EH (cell line): Measurements from ENCODE around the gene RNF13.

Experiments used
- DNase-seq: peaks from one replicate; pipeline ENCODE4 v3.0.0-alpha.2; 2015; ENCODE audit warnings: low read depth

Gene RNF13, protein sequence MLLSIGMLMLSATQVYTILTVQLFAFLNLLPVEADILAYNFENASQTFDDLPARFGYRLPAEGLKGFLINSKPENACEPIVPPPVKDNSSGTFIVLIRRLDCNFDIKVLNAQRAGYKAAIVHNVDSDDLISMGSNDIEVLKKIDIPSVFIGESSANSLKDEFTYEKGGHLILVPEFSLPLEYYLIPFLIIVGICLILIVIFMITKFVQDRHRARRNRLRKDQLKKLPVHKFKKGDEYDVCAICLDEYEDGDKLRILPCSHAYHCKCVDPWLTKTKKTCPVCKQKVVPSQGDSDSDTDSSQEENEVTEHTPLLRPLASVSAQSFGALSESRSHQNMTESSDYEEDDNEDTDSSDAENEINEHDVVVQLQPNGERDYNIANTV

DNA sequence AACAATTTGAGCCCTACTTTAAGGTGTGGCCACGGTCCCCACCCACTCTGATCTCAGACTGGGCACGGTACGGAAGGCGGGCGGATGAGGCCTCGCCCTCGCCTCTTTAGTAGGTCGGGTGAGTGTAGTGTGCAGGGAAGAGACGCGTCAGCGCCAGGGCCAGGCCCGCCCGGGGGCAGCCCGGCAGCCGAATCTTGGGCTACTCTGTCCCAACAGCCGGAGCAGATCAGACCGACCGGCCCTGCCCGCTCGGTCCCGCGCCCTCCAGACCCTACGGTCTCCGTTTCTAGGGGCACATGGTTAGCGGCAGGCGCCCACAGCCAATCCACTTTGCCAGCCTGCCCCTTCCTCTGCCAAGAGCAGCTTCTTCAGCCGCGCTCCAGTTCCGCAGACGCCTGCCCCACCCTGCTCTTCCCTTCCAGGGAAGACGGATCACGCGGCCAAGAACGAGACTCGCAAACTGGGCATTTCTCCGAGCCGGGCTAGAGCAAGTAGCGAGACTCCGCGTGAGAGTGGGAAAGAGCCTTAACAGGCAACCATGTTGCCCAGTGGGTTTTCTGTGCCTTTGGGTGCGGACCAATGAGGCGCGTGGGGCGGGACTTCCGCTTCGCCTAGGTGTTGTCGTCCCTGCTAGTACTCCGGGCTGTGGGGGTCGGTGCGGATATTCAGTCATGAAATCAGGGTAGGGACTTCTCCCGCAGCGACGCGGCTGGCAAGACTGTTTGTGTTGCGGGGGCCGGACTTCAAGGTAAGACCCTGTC, at the start of gene RNF13:
Gene RNF13, plus strand, starts transcription at position 610 of the 761 bp plus-strand sequence. CDS start 32,812 bp downstream, outside the sequence.
- DNase-seq, result peak; percentile 96

DNA sequence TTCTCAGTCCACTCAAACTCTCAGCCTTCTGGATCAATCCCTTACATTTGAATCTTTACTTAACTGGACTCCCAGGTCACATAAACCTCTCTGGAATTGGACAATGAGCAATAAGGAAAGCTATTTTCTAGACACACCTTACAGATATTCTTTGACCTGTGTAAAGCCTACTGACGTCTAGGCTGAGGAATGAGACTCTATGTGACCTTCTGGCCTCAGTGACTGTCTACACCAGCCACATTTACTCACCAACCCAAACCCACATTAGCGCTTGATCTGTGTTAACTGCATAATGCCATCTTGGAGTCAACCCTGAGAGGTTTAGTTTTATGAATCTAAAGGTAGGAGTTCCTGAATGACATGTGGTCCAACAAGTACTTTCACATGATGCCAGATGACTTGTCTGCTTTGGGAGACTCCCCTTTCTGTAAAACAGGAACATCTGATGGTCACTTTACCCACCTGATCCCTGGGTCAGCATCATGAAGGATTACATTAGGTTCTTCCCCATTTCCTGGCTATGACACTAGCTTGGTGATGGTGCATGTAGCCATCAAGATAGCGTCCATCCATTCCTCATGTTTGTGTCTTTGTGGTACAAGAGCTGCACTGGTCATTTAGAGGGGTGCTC, 49.3 kb upstream of the RNF13 start:
- DNase-seq, result no peak

DNA sequence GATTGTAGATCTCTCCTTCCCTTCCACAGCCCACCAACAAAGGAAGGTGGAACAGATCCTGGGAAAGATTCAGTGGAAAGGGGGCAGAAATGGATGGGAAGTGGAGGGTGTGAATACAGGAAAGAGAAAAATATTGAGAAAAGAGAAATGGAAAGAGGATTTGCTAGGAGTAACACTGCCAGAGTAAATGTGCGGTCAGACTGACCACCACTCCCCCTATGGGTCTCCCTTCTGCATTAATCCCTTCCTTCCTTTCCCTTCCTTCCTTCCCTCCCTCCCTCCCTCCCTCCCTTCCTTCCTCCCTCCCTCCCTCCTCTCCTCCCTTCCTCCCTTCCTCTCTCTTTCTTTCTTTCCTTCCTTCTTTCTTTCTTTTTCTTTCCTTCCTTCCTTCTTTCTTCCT, 48.7 kb upstream of the RNF13 start:
- DNase-seq, result no peak

DNA sequence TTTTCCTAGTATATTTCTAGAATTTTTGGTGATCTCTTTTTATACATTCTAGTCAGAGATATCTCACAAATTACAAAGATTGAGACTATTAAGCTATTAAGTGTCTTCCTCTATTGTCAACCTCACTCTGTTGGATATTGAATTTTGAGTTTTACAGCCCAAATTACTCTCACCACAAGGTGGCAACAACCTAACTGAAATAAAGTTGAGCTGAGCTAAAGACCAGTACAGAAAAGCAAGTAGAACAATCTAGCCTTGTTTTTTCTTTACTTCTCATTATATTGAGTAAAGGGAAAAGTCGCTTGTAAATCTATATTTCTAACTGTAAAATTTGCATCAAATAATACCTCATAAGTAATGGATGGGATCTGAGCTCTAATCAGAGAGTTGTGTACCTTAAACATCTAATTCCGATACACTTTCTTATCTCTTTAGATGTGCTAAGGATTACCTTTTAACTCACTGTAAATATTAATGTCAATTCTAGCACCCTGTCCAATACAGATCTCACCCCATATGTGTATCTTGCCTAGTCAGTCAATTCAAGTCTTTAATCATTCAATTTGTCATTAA, 47.2 kb upstream of the RNF13 start:
- peak; percentile 58 for DNase-seq

DNA sequence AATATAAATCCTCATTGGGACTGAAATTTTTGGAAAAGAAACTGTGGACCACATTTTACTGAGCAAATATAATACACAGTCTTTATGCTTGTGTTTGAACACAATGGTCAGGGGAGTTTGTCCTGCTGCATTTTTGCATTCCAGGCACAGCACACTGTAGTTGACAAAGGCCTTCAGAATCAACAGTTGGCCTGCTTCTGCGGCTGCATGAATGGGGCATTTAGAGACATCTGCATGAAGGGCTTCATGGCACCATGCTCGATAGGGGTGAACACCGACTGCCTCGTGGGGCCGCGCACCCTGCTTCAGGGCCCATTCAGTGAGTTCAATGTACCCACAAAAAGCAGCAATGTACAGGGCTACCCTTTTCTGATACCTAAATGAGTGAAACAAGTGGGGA, 45.3 kb upstream of the RNF13 start:
- DNase-seq, result no peak

DNA sequence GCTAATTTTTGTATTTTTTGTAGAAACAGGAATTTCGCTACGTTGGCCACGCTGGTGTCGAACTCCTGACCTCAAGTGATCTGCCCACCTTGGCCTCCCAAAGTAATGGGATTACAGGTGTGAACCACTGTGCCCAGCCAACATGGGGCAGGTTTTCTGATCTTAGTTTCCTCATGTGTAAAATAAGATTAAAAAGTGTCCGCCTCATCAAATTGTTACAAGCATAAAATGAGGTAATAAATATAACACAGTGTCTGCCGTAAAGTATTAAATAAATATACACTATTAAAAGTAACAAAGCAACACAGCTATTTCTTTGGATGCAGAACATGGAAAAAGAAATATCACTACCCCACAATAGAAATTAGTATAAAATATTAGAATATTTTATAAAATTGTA, 44.3 kb upstream of the RNF13 start:
- no peak for DNase-seq

DNA sequence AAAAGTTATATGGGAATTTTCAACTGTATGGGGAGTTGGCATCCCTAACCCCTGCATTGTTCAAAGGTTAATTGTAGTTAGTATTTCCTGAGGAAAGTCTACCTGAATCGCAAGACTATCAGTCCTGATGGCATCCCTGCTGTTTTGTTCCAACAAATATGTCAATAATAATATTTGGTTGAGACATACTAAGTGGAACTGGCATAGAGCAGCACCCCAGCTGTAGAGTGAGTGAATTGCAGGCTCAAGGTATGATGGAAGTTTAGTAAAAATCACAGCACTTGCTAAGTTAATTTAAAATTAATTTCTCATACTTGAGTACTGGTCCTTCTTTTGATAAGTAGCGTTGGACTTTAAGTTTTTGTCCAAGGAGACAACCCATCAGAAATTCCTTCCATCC, 42.8 kb upstream of the RNF13 start:
- no peak for DNase-seq

DNA sequence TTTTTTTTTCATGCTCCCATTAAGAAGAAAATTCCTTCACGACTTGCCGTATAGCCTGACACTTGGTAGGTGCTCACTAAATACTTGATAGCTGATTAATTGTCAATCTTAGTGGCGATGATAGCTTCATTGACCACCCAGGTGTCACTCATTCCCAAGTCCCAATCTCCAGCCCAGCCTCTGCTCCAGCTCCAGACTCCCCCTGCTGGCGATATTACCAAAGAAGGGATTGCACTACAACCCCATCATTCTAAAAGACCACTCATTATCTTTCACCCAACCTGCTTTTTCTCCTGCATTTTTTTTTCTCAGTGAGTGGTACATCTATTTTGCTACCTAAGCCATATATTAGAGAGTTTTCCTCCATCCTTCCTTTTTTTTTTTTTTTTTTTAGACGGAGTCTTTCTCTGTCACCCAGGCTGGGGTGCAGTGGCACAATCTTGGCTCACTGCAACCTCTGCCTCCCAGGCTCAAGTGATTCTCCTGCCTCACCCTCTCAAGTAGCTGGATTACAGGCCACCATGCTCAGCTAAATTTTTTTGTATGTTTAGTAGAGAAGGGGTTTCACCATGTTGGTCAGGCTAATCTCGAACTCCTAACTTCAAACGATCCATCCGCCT, 41.3 kb upstream of the RNF13 start:
- peak; percentile 54 for DNase-seq

DNA sequence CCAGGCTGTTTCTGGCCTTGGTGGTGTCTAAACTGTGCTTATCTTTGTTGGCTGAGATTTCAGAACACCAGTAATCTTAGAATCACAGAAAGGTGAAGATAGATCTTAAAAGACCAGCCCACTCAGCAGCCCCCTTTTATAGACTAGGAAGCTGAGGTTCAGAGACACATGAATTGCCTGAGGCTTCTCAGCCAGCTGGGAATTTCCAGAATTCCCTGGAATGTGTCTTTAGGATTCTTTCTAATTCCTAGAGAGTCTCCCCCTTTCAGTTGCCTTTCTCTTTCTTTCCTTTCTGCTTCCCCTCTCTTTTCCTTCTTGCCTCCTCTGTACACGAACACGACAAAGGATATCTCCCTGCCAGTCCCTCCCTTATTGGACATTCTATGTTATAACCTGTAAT, 40.2 kb upstream of the RNF13 start:
- peak; percentile 25 for DNase-seq

DNA sequence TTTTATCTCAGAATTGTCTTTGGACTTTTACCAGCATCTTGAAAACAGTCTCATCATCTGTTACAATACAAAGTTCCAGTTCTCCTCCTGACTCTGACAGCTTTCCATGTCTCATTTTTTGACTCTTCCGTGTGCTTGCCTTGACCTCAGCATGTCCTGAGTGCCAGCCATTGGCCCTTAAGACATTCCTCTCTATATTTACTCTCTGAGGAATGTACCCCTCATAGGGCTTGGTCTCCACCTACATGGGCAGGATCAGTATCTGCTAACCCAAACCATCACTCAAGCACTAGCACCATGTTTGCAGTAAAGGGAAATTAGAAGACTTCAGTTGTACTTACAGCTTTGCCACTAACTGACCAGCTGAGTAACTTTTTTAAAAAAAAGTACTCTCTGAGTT, 36.8 kb upstream of the RNF13 start:
- no peak for DNase-seq

DNA sequence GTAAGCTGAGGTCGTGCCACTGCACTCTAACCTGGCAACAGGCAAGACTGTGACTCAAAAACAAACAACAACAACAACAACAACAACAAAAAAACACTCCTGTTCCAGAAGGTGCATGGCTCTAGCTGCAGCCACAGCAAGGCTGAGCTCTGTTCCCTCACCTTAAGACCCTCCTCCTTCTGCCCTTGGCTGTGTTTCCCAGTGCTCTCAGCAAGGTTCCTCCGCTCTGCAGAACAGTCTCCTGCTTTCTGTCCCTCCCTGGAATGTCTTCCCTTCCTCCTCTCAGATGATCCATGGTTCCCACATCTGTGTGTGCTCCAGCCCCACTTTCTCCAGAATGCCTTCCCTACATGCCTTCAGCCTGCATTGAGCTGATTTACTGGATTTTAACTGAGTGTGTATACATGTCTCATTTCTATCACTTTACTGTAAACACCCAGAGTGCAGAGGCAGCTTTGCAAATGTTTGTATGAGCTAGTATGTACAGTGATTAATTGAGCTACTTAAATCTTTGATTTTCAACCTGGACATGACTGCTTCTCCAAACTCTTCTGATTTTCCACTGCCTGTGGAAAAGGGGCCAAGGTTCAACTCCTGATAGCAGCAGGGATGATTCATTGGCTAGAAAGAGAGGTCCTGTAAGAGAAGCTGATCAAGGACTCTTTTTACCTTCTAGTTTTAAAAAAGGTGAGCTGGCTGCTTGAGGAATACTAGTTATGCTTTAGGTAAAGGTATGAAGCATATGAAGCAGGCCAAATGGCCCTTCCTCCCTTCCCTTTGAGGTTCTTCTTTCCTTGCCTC, 35.4 kb upstream of the RNF13 start:
- no peak for DNase-seq

DNA sequence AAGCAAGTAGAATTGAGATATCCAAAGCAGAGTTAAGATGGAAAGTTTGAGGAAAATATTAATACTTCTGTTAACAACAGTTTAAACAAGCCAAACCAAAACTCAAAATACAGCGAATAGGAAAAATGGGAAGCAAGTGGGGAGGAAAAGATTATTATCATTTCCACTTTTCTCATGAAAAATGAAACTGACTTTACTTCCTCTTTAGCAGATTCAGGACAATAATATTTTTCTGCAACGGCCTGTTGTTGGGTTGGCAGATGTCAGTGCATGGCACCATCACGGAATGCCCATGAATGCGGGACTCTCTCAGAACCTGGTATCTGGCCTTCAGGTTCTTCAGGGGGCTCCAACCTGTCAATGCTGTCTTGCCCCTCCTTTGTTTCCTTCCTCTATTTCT, 31.8 kb upstream of the RNF13 start:
- no peak for DNase-seq

DNA sequence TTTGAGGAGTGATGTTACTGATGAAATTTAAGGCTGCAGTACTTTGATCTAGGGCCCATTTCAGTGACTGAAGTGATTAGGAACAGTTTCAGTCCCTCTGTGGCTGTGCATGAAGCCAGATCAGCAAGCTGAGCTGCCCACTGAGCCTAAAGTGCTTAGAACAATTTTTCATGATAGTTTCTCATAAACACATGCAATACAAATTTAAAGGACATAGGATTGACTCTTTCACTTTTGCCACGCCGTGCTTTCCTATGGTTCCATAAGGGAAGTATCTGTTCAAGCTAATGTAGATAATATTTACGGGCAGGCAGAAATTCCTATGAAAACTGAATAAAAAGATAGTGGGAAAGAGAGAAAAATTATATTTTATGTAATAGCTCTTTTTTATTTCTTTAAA, 31.3 kb upstream of the RNF13 start:
- no peak for DNase-seq

DNA sequence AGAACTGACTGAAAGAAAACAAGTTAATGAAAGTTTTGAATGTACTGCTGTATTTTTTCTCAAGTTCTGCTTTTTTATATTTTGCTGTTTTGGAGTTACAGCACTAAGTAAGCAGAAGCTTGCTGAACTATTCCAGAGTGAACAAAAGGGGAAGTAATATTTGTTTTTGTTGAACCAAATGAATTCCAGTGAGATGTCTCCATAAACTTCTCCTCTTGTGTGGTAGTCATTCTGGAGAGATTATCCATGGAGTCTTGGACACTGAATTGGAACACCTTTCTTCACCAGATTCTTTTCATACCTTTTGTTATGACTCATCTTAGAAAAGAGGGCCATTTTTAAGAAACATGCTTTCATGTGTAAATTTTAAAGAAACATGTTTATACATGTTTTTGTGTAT, 29.4 kb upstream of the RNF13 start:
- peak; percentile 87 for DNase-seq

DNA sequence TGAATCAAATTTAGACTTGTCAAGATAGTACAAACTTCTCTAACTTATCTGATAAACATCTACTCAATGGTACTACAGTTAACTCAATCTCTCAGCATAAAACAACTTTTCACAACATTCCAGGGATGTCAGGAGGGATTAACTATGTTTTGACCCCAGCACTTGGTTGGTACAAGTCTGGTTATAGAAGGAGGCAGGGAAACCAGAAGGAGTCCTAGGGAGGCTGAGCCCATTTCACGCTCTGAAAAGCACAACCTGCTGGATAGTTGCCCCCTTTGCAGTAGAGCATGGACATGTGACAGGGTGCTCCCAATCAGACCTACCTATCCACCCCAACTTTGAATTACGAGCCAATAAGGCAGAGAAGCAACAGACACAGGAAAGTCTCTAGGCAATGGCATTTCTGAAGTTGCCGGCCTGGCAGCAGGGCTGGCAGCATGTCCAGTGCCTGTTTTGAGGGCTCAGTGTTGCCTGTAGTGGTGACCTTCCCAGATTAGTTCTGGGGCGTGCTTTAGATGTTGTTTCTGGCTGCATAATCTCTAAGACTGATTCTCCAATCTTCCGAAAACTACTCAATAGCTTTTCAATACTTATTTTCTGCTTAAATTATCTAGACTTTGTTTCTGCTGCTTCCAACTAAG, 28.8 kb upstream of the RNF13 start:
- peak; percentile 67 for DNase-seq

DNA sequence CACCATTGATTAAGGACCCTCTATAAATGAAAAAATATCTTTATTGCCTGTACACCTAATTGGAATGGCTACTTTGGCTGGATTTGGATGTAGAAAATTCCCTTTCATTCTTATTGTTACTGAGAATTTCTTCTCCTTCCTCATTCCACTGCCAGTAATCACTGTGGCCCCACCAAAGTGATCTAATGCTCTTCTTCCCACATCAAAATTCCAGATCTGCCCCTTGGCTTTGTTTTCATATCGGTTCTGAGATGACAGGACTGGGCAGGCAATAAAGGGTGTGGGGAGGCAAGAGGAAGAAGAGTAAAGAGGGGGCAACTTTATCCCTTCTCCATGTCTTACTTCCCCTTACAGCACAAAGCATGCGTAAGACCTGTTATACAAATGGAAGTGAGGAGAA, 22.7 kb upstream of the RNF13 start:
- DNase-seq, result peak; percentile 67

DNA sequence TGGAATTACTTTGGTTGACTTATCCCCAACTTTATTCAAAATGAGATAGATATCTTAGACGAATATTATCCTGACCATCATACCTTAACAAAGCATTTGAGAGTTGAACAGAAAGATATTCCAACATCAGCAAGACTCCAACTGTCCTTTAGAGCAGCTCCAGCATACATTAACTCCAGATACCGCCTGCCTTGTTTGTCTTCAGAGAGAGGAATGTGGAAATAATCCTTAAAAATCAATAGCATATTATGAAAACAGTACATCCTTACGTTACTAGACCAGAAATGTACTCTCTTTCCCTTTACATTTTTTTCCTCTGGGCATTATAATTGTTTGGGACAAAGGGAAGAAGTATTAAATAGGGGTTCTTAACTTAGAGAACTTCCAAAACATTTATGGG, 22.3 kb upstream of the RNF13 start:
- no peak for DNase-seq

DNA sequence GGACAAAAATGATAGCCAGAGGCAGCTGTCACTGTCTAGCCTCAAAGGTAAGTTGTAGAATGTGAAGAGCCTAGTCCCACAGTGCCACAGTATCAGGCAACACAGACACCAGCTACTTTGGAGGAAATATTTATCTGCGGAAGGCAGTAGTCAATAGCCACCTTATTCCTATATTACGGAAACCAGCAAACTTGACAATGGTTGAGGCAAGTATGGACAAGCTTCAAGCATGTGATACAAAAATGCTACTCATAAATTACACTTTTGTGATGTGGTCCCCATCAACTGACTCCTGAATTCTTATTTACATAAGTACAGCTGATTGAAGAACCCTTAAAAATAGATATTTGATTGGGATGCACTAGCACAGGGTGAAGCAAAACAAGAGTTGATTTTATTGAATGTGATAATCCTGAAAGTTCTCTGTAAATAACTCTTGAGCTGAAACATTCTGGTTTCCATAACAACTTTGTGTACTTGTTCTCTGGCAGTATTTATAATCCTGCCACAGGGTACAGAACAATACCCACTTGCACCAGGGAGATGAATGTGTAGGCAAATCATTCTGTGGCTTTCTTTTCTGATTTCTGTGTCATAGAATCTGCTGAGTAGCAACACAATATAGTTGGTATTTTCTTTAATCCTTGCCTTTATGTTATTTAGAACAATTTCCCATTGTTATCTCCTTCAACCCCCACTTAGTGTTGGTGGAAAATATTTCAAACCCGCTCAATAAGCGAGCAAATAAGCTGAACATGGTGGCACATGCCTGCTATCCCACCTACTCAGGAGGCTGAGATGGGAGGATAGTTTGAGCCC, 20.4 kb upstream of the RNF13 start, which contains the start of gene ANKUB1:
Gene ANKUB1, minus strand, starts transcription at position 103 of the 819 bp plus-strand sequence. CDS start 188 bp downstream, outside the sequence.
- no peak for DNase-seq

DNA sequence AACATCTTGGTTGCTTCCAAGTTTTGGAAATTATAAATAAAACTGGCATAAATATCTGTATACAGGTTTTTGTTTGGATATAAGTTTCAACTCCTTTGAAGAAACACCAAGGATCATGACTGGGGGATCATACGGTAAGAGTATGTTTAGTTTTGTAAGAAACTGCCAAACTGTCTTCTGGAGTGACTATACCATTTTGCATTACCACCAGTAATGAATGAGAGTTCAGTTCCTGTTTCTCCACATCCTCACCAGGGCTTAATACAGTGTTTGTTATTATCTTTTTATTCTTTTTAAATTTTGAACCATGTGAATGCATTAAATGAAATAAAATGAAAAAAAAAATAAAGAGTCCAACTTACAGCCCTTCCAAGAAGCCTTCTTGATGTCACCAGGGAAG, 17.0 kb upstream of the RNF13 start:
- no peak for DNase-seq

DNA sequence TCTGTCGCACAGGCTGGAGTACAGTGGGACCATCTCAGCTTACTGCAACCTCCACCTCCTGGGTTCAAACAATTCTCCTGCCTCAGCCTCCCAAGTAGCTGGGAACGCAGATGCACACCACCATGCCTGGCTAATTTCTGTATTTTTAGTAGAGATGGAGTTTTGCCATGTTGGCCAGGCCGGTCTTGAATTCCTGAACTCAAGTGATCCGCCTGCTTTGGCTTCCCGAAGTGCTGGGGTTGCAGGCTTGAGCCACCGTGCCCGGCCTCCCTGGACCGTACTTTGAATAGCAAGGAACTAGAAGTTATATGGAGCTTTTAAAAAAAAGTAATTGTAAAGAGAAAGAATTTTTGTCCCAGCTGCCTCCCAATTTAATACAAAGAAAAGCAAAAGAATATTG, 12.3 kb upstream of the RNF13 start:
- no peak for DNase-seq
